ENCODE data around the gene TMEM269.

DNA sequence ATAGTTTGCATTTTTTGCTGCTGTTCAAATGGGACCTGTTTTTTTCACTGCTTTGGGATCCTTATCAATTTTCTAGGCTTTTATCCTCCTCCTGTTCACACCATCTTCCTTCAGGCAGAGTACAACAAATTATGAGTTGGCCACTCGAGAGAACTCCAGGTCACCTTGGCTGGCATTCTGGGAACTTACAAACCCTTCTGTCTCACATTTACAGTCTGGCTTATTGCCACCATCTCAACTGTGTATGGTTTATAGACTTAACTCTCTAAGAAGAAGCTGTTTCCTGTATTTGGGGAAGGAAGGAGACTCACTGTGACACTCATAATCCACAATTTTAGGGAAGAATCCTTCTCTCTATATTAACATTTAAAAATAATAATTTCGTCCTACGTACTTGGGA lies 56.2 kb downstream of the TMEM269 start:
- TF ChIP-seq GATA2 (IDR thresholded peaks at IDR 0.05; ENCODE audit: low read depth, low read length) (no peak), GATA3 (IDR thresholded peaks at IDR 0.05; ENCODE audit: low read depth, low read length) (no peak)

Data from SH-SY5Y (cell line).